GM23338 (cell line): ENCODE measurements around the gene NFE2L3.

Source experiments
- CTCF ChIP-seq, 2 experiments: fragments of 200-600 bp in 1 of 2; sonication (generic) in 1 of 2; conservative IDR thresholded peaks; 2 replicates each; pipeline versions ENCODE4 v1.5.1 to v1.6.1; 2016 to 2017; ENCODE audit warnings: antibody characterized with exemption in 2 of 2, low read depth in 2 of 2, mild to moderate bottlenecking in 2 of 2, moderate library complexity in 1 of 2
- EZH2 ChIP-seq: fragments of 200-600 bp; sonication (generic); IDR thresholded peaks from one replicate; pipeline ENCODE4 v1.8.0; 2017; ENCODE audit warnings: antibody characterized with exemption, mild to moderate bottlenecking, low read depth; ENCODE audit not compliant: unreplicated experiment
- REST ChIP-seq: IDR thresholded peaks from one replicate; pipeline ENCODE4 v1.6.1; 2018; ENCODE audit warnings: antibody characterized with exemption; ENCODE audit not compliant: unreplicated experiment

GRCh38 chr7:26195182-26195581 is 43.2 kb downstream of the NFE2L3 start:
- TF ChIP-seq CTCF (conservative IDR thresholded peaks at IDR 0.05; ENCODE audit: low read depth in 2 of 2) (no peak), EZH2 (no peak), REST (no peak)
